IMR-90 (cell line): ENCODE data around the gene TMED8. TPM values are rescaled to one million over a fixed set of nuclear protein-coding genes. Genes with fewer than 3 reads are reported as not detected.
A peak's percentile ranks its signal among the peaks of the same experiment; 100 is the strongest.

ENCODE experiments used
- ATAC-seq: fragments of 200-7000 bp; cut with Tn5 transposase; 2 replicates; pipeline ENCODE4 v1.9.1; 2020; ENCODE audit warnings: low read depth, mild to moderate bottlenecking, moderate library complexity
- BruUV-seq: library from RNA; stranded (reverse); fragments of 400-500 nt; replicated peaks from 2 replicates; lab custom pipeline; 2021; lab: Mats Ljungman, UMichigan
- CTCF ChIA-PET: fragments of 300-600 bp; formaldehyde crosslinking; extraction: SDS; loops from one replicate; lab custom pipeline; 2021; ENCODE audit warnings: antibody characterized with exemption; lab: Yijun Ruan, JAX
- POLR2A ChIA-PET: fragments of 300-600 bp; sonication (Branson Sonifier 250); formaldehyde crosslinking; loops from one replicate; lab custom pipeline; 2022; ENCODE audit warnings: antibody characterized with exemption; ENCODE audit not compliant: unreplicated experiment; lab: Charles Lee
- DNase-seq: peaks from one replicate; pipeline ENCODE4 v3.0.0; 2013
- H2AFZ ChIP-seq: replicated peaks from 2 replicates; pipeline ENCODE3; 2013; ENCODE audit warnings: low read length, mild to moderate bottlenecking; ENCODE audit not compliant: poor library complexity
- H2AK5ac ChIP-seq: 2 replicates; pipeline ENCODE4 v1.6.1; 2013; ENCODE audit warnings: low read depth, low read length, inconsistent platforms
- H2AK9ac ChIP-seq: replicated peaks from 2 replicates; pipeline ENCODE3; 2013; ENCODE audit warnings: mild to moderate bottlenecking, low read depth, low read length, moderate library complexity; ENCODE audit not compliant: poor library complexity
- H2BK120ac ChIP-seq: 2 replicates; pipeline ENCODE4 v1.6.1; 2013; ENCODE audit warnings: low read depth, low read length, inconsistent platforms
- H2BK15ac ChIP-seq: 3 replicates; pipeline ENCODE4 v1.6.1; 2013; ENCODE audit warnings: low read depth, low read length, inconsistent platforms
- H2BK20ac ChIP-seq: 2 replicates; pipeline ENCODE4 v1.6.1; 2013; ENCODE audit warnings: low read depth, mild to moderate bottlenecking, inconsistent platforms, low read length, moderate library complexity
- H2BK5ac ChIP-seq: 2 replicates; pipeline ENCODE4 v1.6.1; 2013; ENCODE audit warnings: mild to moderate bottlenecking, low read depth, low read length, inconsistent platforms; ENCODE audit not compliant: poor library complexity, severe bottlenecking
- H3K14ac ChIP-seq: replicated peaks from 2 replicates; pipeline ENCODE4 v1.6.1; 2013; ENCODE audit warnings: low read depth, low read length, inconsistent platforms
- H3K18ac ChIP-seq: 2 replicates; pipeline ENCODE4 v1.6.1; 2013; ENCODE audit warnings: low read depth, low read length, control low read depth
- H3K23ac ChIP-seq: 2 replicates; pipeline ENCODE4 v1.6.1; 2013; ENCODE audit warnings: low read depth, low read length, inconsistent platforms
- H3K27ac ChIP-seq: 2 replicates; pipeline ENCODE4 v1.5.1; 2013; ENCODE audit warnings: mild to moderate bottlenecking, control low read depth, low read length; ENCODE audit not compliant: insufficient read depth
- H3K27me3 ChIP-seq: 2 replicates; pipeline ENCODE4 v1.6.1; 2013; ENCODE audit warnings: low read length; ENCODE audit not compliant: control insufficient read depth, insufficient read depth
- H3K36me3 ChIP-seq: 2 replicates; pipeline ENCODE4 v1.6.1; 2013; ENCODE audit warnings: low read length, mixed read lengths; ENCODE audit not compliant: control insufficient read depth, insufficient read depth
- H3K4ac ChIP-seq: 2 replicates; pipeline ENCODE4 v1.6.1; 2013; ENCODE audit warnings: low read depth, low read length, inconsistent platforms
- H3K4me1 ChIP-seq: 2 replicates; pipeline ENCODE4 v1.6.1; 2013; ENCODE audit warnings: low read length, mixed read lengths; ENCODE audit not compliant: control insufficient read depth, insufficient read depth
- H3K4me2 ChIP-seq: 2 replicates; pipeline ENCODE4 v1.6.1; 2013; ENCODE audit warnings: low read depth, mild to moderate bottlenecking, control low read depth, low read length, moderate library complexity
- H3K4me3 ChIP-seq: 2 replicates; pipeline ENCODE4 v1.5.1; 2013; ENCODE audit warnings: low read depth, mild to moderate bottlenecking, control low read depth, low read length, moderate library complexity; ENCODE audit not compliant: insufficient read depth
- H3K56ac ChIP-seq: 2 replicates; pipeline ENCODE4 v1.6.1; 2013; ENCODE audit warnings: low read length, inconsistent platforms; ENCODE audit not compliant: insufficient read depth; ENCODE audit errors: extremely low read depth
- H3K79me1 ChIP-seq, 2 experiments: 2 replicates each; pipeline ENCODE4 v1.6.1; 2013; ENCODE audit warnings: low read length in 2 of 2, inconsistent platforms in 1 of 2, low read depth in 1 of 2
- H3K9ac ChIP-seq: 2 replicates; pipeline ENCODE4 v1.6.1; 2013; ENCODE audit warnings: low read depth, low read length, control low read depth
- H3K9me1 ChIP-seq: 2 replicates; pipeline ENCODE4 v1.6.1; 2013; ENCODE audit warnings: low read length, inconsistent platforms; ENCODE audit not compliant: insufficient read depth
- H3K9me3 ChIP-seq: 2 replicates; pipeline ENCODE4 v1.6.1; 2013; ENCODE audit warnings: low read length; ENCODE audit not compliant: control insufficient read depth, insufficient read depth
- H4K20me1 ChIP-seq: 2 replicates; pipeline ENCODE4 v1.6.1; 2013; ENCODE audit warnings: low read length, inconsistent platforms; ENCODE audit not compliant: insufficient read depth
- H4K5ac ChIP-seq: 2 replicates; pipeline ENCODE4 v1.6.1; 2013; ENCODE audit warnings: mild to moderate bottlenecking, low read depth, low read length, control low read depth
- H4K8ac ChIP-seq, 2 experiments: 2 replicates each; pipeline ENCODE4 v1.6.1; 2013; ENCODE audit warnings: low read depth in 2 of 2, low read length in 2 of 2, control low read depth in 1 of 2, inconsistent platforms in 1 of 2
- H4K91ac ChIP-seq: 2 replicates; pipeline ENCODE4 v1.6.1; 2013; ENCODE audit warnings: low read depth, low read length, inconsistent platforms; ENCODE audit not compliant: insufficient read depth
- CTCF ChIP-seq: conservative IDR thresholded peaks from 2 replicates; pipeline ENCODE4 v1.5.1; 2012; ENCODE audit warnings: mild to moderate bottlenecking, low read depth, low read length, improper control_type of control experiment
- MXI1 ChIP-seq: IDR thresholded peaks from 2 replicates; pipeline ENCODE4 v1.6.1; 2012; ENCODE audit warnings: low read depth, mild to moderate bottlenecking, low read length, moderate library complexity, borderline replicate concordance
- WGBS, 2 experiments: methylation state at CpG; one replicate each; pipeline versions ENCODE4 v1.1.5 to v1.1.7; 2013; ENCODE audit warnings: missing lambda C conversion rate in 2 of 2; ENCODE audit not compliant: insufficient read length in 1 of 2; ENCODE audit errors: extremely low coverage in 2 of 2; 5-methylcytosine and 5-hydroxymethylcytosine counted together
- dilution Hi-C: fragments of 300-500 bp; cut with HindIII; formaldehyde crosslinking; loops from one replicate; pipeline ENCODE4 v1.14.3; 2018; ENCODE audit warnings: low sequenced_read_pairs; ENCODE audit not compliant: unreplicated experiment
- in situ Hi-C: fragments of 300-500 bp; cut with MboI; formaldehyde crosslinking; loops from 3 replicates; pipeline ENCODE4 v1.14.3; 2019; ENCODE audit warnings: low sequenced_read_pairs, inconsistent platforms, mixed read lengths
- intact Hi-C: fragments of 100-400 bp; cut with micrococcal nuclease; formaldehyde crosslinking; loops from 2 replicates; pipeline ENCODE4 v1.10.0; 2022
- polyA plus RNA-seq, 3 experiments: library from polyadenylated mRNA; depleted of rRNA; stranded (reverse); fragments of >200 nt; gene quantifications; 2 replicates each; pipeline ENCODE4 v1.2.3, GENCODE V29; 2012; ENCODE audit warnings: low replicate concordance in 1 of 3
- total RNA-seq: library from RNA; depleted of rRNA; stranded (reverse); fragments of >200 nt; gene quantifications from 2 replicates; pipeline ENCODE4 v1.2.3, GENCODE V29; 2012

TMED8 gene
- total and polyA plus RNA-seq, 2 of the 4 experiments (the other 2 are of a cell fraction): 2.2 to 5.0 TPM

GRCh38 chr14:77409131-77409533, 32.2 kb upstream of the TMED8 start:
- Histone ChIP-seq H2BK5ac (no peak overlapping the region), H3K18ac (no peak overlapping the region), H3K9me3 (no peaks in the 10 kb centered on the region), H2AFZ (no peak overlapping the region), H3K56ac (no peak overlapping the region), H3K23ac (no peak overlapping the region), H3K4me1 (no peaks in the 10 kb centered on the region), H4K91ac (no peak overlapping the region), H2BK20ac (no peak overlapping the region), H3K27ac (no peak overlapping the region), H4K8ac (no peak overlapping the region), H3K9ac (no peak overlapping the region), H3K4me2 (no peak overlapping the region), H2BK15ac (no peak overlapping the region), H3K4ac (no peak overlapping the region), H3K79me1 (no peaks in the 10 kb centered on the region), H2BK120ac (no peak overlapping the region), H3K27me3 (peaks cover 10% of the 10 kb centered on the region), H3K9me1 (no peaks in the 10 kb centered on the region), H3K14ac (no peak overlapping the region), H2AK9ac (no peak overlapping the region), H4K5ac (no peak overlapping the region), H3K4me3 (no peak overlapping the region), H2AK5ac (no peak overlapping the region), H4K20me1 (no peaks in the 10 kb centered on the region), H3K36me3 (no peaks in the 10 kb centered on the region)
- ATAC-seq (peak; percentile 37; the same call in 1 of the 2 replicates), DNase-seq (no peak)
- in situ Hi-C loops (no loop called here), dilution Hi-C loops (no loop called here), intact Hi-C loops (no loop called here)
- TF ChIP-seq CTCF (peak; percentile 11; the same call in 1 of the 2 replicates), MXI1 (no peak)
- WGBS, 2 experiments: no CpG with 5 or more reads among the region's 3 CpGs
- no TSS peak for BruUV-seq
- ChIA-PET POLR2A (no interaction called here), CTCF (no interaction called here)
